A673 (cell line): Measurements from ENCODE around the gene TRIM8.

ENCODE experiments used
- CTCF ChIP-seq: fragments of 300-800, 200-600 bp; sonication (generic); conservative IDR thresholded peaks from 2 replicates; pipeline ENCODE4 v1.5.1; 2017; ENCODE audit warnings: low read depth, mild to moderate bottlenecking, antibody characterized with exemption, low read length, moderate library complexity, mixed read lengths
- EZH2 ChIP-seq: fragments of 200-600 bp; sonication (generic); IDR thresholded peaks from 2 replicates; pipeline ENCODE4 v1.6.1; 2017; ENCODE audit warnings: borderline replicate concordance, low read depth, mild to moderate bottlenecking, mixed read lengths, antibody characterized with exemption, low read length; ENCODE audit not compliant: poor library complexity, severe bottlenecking

GRCh38 chr10:102627736-102628293 is 16.5 kb upstream of the TRIM8 start:
- TF ChIP-seq CTCF (no peak), EZH2 (no peak)
